HG03378 (cell line): Measurements from ENCODE around the gene SLC7A10.

Experiments used
- ATAC-seq: cut with Tn5 transposase; IDR thresholded peaks from one replicate; pipeline ENCODE4 v1.9.1; 2021; ENCODE audit warnings: mild to moderate bottlenecking, moderate library complexity; ENCODE audit not compliant: unreplicated experiment

The SLC7A10 gene

DNA sequence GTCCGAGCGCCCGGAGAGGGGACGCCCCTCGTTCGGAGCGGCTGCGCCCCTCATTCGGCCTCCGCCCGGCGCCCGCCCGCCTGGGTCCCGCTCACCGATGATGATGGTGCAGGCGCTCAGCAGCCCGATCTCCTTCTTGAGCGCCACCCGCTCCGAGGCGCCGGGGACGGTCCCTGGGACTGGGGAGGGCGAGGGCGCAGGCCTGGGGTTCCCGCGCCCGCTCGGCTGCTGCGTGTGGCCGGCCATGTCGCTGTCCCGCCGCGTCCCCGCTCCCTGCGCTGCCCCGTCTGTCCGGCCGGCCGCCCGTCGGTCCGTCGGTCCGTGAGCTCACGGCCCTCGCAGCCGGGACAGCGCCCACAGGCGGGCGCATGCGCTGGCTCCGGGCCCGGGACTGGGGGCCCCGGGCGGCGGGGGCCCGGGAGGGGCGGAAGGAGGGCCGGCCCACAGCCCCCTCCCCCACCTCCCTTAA is at the start of gene SLC7A10:
TSS of gene SLC7A10 (minus strand) at position 393 of the 469 bp plus-strand sequence. CDS start at position 246, 147 bp downstream.
- no peak for ATAC-seq

DNA sequence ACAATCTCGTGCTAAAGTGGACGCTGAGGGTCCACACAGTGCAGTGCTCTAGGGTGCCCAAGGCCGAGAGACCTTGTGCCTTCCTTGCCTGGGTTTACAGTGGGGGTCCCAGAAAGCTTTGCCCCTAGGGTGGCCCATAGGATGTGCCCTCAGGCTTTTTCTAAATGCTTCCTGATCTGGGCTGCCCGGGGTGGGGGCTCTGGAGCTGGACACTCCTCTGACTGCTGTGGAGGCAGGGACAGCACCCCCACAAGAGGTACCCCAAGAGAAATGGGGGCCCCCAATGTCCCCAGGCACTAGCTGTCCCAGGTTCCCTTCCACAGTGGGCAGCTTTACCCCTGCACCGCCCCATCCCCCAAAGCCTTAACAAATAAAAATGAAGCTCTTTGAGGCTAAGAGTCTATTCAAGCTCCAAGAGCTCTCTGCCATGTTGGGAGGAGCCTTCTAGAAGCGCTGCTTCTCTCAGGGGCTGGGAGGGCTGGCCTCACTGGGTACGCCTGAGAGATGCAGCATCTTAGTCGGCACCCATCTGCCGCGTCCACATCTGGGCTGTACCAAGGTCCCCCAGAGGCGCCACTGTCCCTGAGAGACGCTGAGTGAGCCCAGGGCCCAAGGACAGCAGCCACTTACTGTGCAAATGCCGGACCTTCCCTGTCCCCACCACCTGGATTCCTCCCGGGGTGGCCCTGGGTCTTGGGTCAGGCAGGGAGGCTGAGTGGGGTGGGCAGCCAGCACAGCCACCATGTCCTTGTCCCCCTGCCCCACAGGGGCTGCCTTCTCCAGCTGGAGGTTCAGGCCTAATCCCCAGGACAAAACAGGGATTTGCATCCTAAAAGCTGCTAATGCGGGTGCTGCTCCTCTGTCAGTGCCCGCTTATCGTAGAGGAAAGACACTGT is 49.3 kb upstream of the SLC7A10 start:
- no peak for ATAC-seq

- ATAC-seq = no peak
Observed at GRCh38 chr19:33273881-33274662, 48.4 kb upstream of the SLC7A10 start.

DNA sequence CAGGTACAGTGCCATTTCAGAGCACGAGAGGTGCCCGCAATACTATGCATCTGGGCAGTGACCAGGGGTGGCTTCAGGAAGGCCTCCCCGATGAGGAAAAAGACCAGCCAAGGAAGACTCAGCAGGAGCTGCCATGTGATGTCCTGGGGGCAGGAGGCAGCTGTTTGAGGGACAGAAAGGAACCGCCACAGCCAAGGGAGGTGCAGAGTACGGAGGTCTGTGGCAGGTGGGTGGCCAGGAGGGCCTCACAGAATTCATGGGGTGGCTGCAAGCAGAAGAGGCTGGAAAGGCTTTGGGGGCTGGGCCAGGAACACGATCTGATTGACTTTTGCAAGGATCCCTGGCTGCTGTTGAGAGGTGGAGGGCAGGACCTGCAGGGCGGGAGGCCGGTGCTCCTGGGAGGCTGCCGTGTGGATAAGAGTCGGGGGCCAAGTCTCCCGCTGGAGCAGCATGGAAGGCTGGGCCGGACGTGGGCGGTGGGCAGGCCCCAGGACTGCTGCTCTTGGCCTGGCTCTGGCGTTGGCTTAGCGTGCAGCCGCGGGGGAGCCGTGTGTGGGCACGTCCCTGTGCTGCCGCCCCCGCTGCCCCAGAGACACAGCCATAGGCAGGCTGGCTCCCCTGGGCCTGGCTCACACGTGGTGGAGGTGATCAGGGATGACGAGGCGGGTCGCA is 47.6 kb upstream of the SLC7A10 start:
- ATAC-seq = no peak

DNA sequence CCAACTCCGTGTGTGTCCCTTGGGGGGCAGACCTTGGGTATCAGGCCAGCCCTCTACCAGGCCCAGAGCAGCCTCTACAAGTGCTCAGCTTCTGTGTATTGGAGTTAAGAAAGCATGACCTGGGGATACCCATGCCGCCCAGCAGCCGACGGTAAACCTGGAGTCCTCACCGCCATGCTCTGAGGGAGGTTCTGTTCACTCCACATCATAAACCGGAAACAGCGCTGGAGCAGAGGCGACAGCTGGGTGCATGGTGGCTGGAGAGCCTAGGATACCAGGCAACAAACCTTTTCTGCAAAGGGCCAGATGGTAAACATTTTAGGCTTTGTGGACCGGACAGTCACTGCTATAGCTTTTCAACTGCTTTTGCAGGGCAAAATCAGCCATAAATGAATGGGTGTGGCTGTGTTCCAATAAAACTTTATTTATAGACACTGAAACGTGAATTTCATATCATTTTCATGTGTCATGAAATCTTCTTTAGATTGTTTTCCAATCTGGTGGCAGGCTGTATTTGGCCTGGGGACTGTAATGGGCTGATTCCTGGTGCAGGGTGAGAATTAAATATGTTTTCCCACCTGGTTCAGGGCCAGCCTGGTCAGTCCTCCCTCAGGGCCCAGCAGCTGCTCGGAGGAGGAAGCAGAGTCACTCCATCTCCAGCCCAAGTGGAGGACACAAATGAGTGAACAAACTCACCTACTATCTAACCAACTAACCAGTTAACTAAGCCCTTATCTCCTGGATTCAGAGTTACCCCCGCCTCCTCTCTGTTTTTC is 45.8 kb upstream of the SLC7A10 start:
- ATAC-seq = no peak

DNA sequence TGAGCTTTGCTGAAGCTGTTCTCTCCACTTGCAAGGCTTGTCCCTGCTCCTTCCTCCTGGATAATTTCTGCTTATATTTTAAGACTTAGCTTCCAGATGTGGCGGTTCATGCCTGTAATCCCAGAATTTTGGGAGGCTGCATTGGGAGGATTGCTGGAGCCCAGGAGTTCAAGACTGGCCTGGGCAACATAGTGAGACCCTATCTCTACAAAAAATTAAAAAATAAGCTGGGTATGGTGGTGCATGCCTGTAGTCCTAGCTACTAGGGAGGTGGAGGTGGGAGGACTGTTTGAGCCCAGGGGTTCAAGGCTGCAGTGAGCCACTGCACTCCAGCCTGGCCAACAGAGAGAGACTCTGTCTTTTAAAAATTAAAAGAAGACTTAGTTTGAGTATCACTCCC is 45.1 kb upstream of the SLC7A10 start:
- no peak for ATAC-seq

- no peak for ATAC-seq
Observed at GRCh38 chr19:33269016-33269415, 43.4 kb upstream of the SLC7A10 start.

DNA sequence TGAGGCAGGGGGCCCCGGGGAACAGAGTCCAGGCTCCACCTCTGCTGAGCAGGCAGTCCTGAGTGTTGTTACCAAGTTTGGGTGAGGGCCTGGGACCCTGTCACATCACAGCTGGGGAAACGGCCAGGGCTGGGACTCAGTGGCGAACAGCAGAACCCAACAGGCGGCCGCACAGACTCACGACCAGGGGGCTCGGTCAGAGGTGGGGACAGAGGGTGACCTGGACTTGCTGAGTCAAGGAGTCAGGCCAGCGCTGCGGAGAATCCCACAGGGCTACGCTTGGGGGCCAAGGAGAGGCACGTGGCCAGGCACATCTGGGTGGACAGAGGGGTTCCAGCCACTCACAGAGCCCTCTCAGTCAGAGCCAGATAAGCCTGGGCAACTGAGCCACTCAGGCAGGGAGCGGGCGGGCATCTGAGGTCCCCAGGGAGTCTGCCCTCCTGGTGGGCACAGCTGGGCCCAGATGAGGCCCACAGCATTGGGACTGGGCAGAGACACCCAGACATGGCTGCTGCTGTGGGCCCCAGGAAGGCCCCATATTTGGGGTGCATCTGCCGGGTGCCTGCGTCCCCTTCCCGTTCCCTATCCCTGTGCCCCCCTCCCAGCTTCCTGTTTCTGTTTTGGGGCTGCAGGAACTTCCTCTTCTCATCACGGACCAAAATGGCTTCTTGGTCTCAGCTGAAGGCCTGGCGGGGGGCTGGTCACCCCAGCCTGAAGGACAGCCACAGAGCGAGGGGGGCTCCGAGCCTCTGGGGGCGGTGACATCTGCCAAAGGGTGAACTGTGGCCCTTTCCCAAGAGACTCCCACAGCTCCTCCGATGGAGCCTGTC is 42.7 kb upstream of the SLC7A10 start:
- ATAC-seq = no peak

DNA sequence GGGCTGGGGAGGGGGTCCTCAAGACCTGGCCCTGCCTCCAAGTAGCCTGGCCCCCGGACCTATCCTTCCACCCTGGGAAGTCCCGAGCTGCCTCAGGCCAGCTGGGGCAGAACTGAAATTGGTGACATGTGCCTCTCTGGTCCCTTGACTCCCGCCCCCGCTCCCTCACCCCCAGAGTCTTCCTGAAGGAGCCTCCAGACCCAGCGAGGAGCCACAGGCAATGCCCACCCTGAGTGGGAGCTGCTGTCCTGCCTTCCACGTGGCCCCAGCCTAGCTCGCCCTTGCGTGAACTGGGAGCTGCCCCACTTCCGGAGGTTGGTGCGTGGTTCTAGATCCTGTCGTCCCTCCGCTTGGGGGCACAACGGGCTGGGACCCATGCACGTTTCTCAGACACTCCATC is 42.1 kb upstream of the SLC7A10 start:
- ATAC-seq = no peak

DNA sequence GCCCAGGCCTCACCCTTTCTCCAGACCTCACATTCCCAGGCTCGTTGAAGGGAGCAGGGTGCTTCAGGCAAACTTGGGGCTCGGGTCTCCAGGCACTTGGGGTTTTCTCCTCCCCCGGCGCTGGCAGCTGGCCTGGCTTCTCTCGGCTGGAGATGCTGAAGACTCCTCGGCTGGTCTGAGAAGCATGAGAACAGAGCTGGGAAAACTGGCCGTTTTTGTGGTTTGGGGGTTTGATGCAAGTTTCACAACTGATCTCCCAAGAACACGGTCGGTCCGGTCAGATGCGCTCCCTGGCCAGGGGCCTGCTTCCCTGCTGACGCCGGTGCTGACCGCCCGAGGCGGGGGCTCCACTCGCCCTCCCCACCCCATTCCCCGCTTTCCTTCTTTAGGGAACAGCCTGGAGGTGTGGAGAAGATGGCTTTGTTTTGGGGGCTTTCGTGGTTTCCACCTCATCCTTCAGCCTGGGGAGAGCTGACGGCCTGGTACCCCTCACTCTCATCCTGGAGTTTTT is 41.4 kb upstream of the SLC7A10 start:
- ATAC-seq = no peak

- no peak for ATAC-seq
Observed at GRCh38 chr19:33264881-33265445, 39.3 kb upstream of the SLC7A10 start.

DNA sequence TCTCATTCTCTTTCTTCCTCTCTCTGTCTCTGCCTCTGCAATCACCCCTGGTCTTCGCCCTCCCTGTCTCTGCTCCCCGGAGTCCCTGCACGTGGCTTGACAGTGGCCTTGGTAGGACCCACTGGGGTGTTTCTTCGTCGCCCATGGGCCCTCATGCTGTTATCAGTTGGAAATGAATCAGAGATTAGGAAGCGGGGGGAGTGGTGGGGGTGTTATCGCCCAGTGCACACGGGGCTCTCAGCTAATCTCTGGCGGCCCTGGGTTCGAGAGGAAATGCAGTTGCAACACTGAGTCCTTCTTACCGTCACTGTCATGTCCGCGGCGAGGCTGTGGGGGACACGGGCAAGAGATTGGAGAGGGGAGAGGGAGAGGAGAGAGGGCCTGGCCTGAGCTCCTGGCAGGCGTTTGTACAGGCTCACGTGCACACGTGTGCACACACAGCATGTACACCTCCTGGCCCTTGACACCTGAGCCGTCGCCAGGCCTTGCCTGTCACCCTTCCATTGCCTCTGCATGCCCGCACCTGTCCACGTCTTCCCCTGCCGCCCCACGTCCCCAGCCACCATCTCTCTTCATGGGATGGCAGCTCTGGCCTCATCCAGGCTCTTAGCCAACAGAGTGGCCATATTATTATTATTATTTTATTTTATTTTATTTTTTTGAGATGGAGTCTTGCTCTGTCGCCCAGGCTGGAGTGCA is 37.8 kb upstream of the SLC7A10 start:
- ATAC-seq = no peak

DNA sequence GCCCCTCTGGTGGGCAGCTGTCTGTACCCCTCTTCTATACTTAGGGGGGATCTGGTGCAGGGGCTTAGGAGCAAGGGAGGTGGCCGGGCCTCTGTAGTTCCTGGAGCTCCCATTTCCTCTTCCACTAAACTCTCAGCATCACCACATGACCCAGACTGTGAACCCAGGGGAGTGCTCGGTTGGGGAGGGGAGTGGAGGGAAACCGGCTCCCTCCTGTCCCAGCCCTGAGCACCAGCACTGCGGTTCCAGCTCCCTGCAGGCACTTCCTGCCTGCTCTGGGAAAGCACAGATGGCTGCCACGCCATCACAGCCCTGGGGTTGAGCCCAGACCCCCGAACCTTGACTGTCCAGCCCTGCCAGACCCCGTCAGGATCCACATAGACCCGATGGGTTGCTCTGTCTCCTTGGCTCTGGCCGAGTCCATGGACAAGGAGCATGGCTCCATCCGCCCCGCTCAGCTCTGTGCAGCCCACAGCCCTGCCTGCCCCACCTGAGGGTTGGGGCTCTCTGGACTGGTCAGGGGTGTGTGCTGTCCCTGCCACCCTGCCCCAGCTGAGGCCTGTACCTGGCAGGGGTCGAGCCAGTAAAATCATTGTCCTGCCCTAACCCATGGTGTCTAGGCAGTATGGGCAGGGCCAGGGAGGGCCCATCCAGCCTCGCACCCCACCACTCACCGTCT is 36.0 kb upstream of the SLC7A10 start:
- ATAC-seq = no peak

DNA sequence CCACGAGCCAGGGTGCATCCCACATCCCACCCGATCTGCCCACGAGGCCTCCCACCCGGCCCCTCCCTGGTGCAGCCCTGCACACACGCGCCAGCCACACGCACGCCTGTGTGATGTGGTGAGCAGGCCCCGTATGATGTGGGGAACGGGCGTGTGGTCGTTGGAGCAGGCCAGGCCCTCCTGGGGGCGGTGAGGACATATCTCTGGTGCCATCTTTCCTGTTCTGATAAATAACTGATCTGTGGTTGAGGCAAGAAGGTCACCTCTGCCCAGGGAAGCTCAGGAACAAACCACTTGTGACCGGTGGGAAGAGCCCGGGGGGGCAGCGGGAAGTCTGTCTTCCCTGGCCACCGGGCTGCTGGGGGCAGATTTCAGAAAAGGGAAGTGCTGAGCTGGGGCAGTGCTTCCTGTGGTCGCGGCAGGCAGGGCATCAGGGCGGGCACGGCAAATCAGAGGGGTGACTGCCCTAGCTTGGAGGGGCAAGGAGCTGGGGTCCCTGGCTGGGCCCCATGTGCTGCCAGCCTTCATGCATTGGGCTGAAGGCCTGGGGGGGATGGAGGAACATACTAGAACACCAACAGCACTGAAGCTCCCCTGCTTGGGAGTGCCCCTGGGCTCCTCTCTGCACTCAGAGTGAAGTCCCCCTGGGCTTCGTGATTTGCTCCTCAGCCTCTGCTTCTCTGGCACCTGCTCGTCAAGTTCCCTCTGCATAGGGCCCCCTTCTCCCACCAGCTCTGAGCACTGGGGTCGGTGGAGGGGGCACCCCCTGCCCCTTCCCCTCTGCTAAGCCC is 35.2 kb upstream of the SLC7A10 start:
- no peak for ATAC-seq

DNA sequence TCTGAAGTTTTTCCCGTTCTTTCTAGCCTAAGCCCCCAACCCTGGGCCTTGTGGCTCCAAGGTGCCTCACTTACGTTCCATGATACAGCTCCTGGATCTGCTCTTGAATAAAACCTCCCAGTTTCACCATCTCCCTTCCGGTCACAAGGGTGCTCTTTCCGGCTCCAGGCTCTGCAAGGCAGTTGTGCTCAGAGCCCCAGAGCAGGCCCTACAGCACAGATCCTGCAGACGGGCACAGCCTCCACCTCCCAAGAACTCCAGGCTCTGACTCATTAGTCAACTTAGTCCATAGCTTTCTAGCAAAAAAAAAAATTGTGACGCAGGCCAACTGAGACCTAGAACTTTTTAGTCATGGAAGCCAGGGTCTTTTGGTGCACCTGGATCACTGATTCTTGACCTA is 33.9 kb upstream of the SLC7A10 start:
- no peak for ATAC-seq

DNA sequence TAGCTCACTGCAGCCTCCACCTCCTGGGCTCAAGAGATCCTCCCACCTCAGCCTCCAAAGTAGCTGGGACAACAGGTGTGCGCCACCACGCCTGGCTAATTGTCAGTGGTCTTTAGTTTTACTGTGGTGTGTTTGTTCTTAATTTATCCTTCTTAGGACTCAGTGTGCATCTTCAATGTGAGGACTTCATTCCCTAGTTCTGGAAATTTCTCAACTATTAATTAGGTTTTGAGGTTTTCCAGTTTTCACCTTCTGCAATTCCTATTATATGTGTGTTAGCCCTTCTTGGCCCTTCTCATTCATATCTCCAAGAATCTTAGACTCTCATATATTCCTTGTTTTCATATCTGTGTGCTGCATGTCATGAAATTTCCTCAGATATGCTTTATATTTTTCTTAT is 32.2 kb upstream of the SLC7A10 start:
- ATAC-seq = no peak

DNA sequence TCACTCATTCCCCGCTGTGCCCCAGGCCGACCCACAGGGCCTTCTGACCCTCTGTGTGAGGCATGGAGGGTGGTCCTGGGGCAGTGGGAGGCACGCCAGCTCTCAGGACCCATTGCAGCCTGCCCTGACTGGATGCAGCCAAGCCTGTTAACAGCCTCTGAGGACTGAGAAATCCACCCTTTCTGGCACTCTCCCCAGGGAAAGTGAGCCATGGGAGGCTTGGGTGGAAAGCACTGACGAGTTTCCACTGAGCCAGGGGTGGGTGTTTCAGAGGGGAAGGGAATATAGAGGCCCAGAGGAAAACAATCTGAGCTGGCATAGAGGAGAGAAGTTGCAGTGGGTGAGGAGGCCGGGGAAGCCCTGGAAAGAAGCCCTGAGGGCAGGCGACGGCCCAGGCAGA is 30.6 kb upstream of the SLC7A10 start:
- no peak for ATAC-seq
